Left ventricle myocardium inferior (tissue), 1 donor: ENCODE measurements around the gene HMBS. TPM values are rescaled to one million over a fixed set of nuclear protein-coding genes. Genes with fewer than 3 reads are reported as not detected.

ENCODE experiments used
- DNase-seq: peaks from one replicate; pipeline ENCODE4 v3.0.0-alpha.2; 2020
- H3K27ac ChIP-seq: fragments of 200-600 bp; replicated peaks from 2 replicates; pipeline ENCODE4 v1.8.0; 2021
- H3K27me3 ChIP-seq: fragments of 200-600 bp; 2 replicates; pipeline ENCODE4 v1.8.0; 2021; ENCODE audit warnings: low read depth
- H3K36me3 ChIP-seq: fragments of 200-600 bp; 2 replicates; pipeline ENCODE4 v1.8.0; 2021
- H3K4me1 ChIP-seq: fragments of 200-600 bp; 2 replicates; pipeline ENCODE4 v1.8.0; 2021
- H3K4me3 ChIP-seq: fragments of 200-600 bp; 2 replicates; pipeline ENCODE4 v1.8.0; 2021; ENCODE audit warnings: mild to moderate bottlenecking, moderate library complexity
- H3K9me3 ChIP-seq: fragments of 200-600 bp; replicated peaks from 2 replicates; pipeline ENCODE4 v1.8.0; 2021
- intact Hi-C: fragments of 100-400 bp; cut with micrococcal nuclease; formaldehyde crosslinking; loops from one replicate; pipeline ENCODE4 v1.11.0; 2022
- total RNA-seq: library from RNA; stranded (reverse); fragmentation: NEBNext Ultra II Directional; extraction: Animal tissue kit (Norgen Biotek cat#: 25700); gene quantifications from one replicate; pipeline ENCODE4 v1.2.1, GENCODE V29; 2021
- TF ChIP-seq, protein P1 (sequence below): fragments of 200-600 bp; IDR thresholded peaks from 2 replicates; pipeline ENCODE4 v1.8.0; 2021; ENCODE audit warnings: antibody characterized with exemption, mild to moderate bottlenecking, borderline replicate concordance
- donor health status: DM: no; HTN: yes; CAD: no; lungs with severe emphysema.

Gene HMBS
- total RNA-seq, 1 donor from 2014 or later: 25.2 TPM

DNA sequence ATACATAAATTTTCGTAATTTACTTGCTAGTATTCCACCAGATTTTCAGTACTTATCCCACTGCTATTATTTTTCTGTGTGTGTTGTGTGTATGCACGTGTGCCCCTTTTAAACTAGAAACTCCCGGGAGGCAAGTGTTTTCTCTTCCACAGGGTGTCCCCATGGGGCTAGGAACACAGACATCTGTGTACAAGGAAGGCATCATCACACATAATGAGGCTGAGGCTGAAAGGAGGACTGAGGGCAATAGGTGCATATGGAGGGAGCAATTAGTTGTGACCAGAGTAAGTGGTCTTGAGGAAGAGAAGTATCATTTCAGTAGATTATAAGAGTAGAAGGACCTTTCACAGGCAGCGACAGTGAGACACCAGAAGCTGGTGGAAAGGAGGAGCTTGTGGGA lies 19.1 kb downstream of the HMBS start:
- TF ChIP-seq, protein P1, sequence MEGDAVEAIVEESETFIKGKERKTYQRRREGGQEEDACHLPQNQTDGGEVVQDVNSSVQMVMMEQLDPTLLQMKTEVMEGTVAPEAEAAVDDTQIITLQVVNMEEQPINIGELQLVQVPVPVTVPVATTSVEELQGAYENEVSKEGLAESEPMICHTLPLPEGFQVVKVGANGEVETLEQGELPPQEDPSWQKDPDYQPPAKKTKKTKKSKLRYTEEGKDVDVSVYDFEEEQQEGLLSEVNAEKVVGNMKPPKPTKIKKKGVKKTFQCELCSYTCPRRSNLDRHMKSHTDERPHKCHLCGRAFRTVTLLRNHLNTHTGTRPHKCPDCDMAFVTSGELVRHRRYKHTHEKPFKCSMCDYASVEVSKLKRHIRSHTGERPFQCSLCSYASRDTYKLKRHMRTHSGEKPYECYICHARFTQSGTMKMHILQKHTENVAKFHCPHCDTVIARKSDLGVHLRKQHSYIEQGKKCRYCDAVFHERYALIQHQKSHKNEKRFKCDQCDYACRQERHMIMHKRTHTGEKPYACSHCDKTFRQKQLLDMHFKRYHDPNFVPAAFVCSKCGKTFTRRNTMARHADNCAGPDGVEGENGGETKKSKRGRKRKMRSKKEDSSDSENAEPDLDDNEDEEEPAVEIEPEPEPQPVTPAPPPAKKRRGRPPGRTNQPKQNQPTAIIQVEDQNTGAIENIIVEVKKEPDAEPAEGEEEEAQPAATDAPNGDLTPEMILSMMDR: no peak
- Histone ChIP-seq H3K4me3 (no peak overlapping the region), H3K36me3 (peaks cover 2% of the 10 kb centered on the region), H3K27ac (peak overlapping the region; percentile 97), H3K4me1 (peaks cover 59% of the 10 kb centered on the region), H3K27me3 (no peaks in the 10 kb centered on the region), H3K9me3 (no peaks in the 10 kb centered on the region)
- DNase-seq: no peak
- intact Hi-C loops: no loop called here

DNA sequence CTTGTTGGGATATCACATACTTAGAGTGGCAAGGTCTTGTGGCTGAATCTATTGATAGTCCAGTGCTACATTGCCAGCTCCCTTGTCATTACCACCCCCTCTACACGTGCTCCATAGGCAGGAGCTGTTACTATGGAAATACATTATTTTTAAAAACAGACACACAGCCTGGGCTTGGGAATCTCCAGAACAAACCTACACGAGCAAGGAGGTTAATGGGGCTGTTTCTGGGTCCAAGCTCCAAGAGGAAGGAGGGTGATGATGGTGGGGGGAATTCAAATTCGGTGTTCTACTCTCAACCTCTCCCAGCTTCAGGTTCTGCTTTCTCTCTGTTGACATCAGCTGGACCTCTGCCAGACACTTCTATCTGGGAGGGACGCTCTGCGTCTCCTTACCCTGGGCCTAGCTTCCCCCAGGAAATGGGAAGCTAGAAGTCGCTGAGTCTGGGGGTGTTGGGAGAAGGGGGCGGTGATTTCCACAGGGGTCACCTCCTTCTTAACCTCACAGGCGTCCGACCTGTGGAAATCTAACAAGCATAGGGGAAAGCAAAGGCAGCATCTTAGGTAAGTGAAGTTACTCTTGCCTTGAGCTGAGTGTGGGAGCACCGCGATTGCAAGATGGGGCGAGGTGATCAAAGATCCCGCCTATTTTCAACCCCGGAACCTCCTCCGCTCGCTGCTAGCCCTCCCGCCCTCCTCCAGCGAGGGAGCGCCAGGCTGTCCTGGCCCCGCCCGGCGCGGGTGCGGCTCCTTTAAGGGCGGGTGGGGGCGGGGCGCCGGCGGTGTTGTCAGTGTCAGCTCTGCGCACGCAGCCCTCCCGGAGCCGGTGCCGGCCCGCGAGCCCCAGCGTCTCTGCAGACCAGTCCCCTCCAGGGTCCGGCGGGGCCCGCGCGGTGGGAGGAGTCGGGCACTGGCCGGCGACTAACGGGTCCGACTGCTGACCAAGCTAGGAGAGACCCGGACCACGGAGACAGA lies 22.2 kb downstream of the HMBS start, which contains the start of gene C2CD2L:
TSS of gene C2CD2L (plus strand) at position 781 of the 974 bp plus-strand sequence. CDS start 398 bp downstream, outside the sequence.
- DNase-seq: peak; percentile 92
- Histone ChIP-seq H3K4me1 (peaks cover 48% of the 10 kb centered on the region), H3K9me3 (no peaks in the 10 kb centered on the region), H3K27ac (peak within 1 kb of the TSS; percentile 88), H3K4me3 (peak within 1 kb of the TSS; percentile 99), H3K36me3 (peaks cover 20% of the 10 kb centered on the region), H3K27me3 (no peaks in the 10 kb centered on the region)
- TF ChIP-seq, protein P1: no peak
- intact Hi-C loops: no loop called here

DNA sequence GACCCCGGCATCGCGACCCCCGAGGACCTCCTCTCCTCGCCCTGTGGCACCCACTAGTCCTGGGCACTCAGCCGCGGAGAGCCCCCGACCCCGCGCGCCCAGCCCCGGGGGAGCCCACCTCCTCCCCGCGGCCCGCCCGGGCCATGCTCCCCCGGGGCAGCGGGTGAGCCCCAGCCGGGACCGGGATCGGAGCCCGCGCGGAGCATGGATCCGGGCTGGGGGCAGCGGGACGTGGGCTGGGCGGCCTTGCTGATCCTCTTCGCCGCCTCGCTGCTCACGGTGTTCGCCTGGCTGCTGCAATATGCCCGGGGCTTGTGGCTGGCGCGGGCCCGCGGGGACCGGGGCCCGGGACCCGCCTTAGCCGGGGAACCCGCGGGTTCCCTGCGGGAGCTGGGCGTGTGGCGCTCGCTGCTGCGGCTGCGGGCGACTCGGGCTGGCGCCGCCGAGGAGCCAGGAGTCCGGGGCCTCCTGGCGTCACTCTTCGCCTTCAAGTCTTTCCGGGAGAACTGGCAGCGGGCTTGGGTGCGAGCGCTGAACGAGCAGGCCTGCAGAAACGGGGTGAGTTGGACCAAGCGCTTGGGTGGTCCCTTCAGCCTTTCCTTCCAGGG lies 23.0 kb downstream of the HMBS start:
- peak overlapping the region; percentile 88 for H3K27ac ChIP-seq
- H3K9me3 ChIP-seq: no peaks in the 10 kb centered on the region
- H3K27me3 ChIP-seq: no peaks in the 10 kb centered on the region
- intact Hi-C loops: no loop called here
- DNase-seq: no peak
- peaks cover 44% of the 10 kb centered on the region for H3K4me1 ChIP-seq
- TF ChIP-seq, protein P1: no peak
- peak overlapping the region; percentile 99 for H3K4me3 ChIP-seq
- H3K36me3 ChIP-seq: peaks cover 28% of the 10 kb centered on the region

DNA sequence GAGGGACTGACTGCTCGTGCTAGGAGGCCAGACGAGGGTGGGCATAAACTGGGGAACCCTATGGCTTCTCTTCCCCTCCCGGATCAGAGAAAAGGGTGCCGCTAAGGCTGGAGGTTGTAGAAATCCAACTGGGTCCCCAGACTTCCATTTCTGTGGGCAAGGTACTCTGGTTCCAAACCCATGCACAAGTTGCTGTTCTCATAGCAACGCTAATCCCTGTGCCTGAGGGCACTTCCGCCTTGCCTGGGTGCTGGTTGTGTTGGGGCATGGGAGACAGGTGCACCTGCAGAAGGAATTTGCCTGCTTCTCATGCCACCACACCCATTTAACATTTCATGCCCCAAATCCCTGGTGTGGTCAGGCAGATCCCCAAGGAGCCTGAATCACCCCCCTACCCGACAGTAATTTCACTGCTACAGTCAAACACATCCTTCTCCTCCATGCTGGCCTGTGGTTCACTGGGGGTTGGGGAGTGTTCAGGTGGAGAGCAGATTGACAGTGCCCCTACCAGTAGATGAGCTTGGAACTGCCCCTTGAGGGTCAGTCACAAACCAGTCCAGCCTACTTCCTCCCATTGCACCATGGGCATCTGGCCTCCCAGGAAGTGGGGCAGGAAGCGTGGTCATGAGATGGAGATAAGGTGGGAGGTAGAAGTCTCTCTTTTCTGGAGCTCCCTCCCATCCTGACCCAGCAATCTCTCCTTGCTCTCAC lies 23.6 kb downstream of the HMBS start:
- DNase-seq: no peak
- intact Hi-C loops: no loop called here

DNA sequence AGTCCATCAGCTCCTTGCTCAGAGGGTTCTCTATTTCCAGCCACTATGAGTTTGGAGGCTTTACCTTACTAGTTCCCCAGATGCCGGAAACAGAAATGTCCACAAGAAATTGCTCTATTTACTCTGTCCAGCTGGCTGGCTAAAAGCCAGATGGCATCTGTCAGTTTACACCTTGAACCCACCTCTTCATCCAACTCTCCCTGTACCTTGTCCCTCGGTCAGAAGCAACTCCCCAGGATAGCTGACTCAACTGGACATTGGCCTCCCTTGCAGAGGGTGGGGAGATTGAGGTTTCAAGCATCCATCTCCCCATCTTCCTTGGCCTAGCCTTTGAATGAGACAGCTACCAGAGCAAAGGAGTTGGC lies 24.2 kb downstream of the HMBS start:
- no peak overlapping the region for H3K27ac ChIP-seq
- DNase-seq: no peak
- intact Hi-C loops: no loop called here
- peaks cover 34% of the 10 kb centered on the region for H3K4me1 ChIP-seq
- H3K36me3 ChIP-seq: peaks cover 40% of the 10 kb centered on the region
- H3K9me3 ChIP-seq: no peaks in the 10 kb centered on the region
- H3K27me3 ChIP-seq: no peaks in the 10 kb centered on the region
- TF ChIP-seq, protein P1: no peak
- peak overlapping the region; percentile 99 for H3K4me3 ChIP-seq

More for the DNA sequence above, 23.6 kb downstream of the HMBS start:
- Histone ChIP-seq H3K36me3 (peaks cover 35% of the 10 kb centered on the region), H3K9me3 (no peaks in the 10 kb centered on the region), H3K27me3 (no peaks in the 10 kb centered on the region), H3K4me3 (peak overlapping the region; percentile 99), H3K27ac (peak overlapping the region; percentile 88), H3K4me1 (peaks cover 37% of the 10 kb centered on the region)
- TF ChIP-seq, protein P1: no peak
